GM12873 (cell line): ENCODE results near the gene CDH15.

Source experiments
- TF ChIP-seq, protein P1 (sequence below): IDR thresholded peaks from 2 replicates; pipeline ENCODE4 v1.5.1; 2012; ENCODE audit warnings: low read depth, mild to moderate bottlenecking, moderate library complexity, low read length, control low read depth; ENCODE audit not compliant: insufficient read depth; ENCODE audit errors: missing control alignments

Gene CDH15

DNA sequence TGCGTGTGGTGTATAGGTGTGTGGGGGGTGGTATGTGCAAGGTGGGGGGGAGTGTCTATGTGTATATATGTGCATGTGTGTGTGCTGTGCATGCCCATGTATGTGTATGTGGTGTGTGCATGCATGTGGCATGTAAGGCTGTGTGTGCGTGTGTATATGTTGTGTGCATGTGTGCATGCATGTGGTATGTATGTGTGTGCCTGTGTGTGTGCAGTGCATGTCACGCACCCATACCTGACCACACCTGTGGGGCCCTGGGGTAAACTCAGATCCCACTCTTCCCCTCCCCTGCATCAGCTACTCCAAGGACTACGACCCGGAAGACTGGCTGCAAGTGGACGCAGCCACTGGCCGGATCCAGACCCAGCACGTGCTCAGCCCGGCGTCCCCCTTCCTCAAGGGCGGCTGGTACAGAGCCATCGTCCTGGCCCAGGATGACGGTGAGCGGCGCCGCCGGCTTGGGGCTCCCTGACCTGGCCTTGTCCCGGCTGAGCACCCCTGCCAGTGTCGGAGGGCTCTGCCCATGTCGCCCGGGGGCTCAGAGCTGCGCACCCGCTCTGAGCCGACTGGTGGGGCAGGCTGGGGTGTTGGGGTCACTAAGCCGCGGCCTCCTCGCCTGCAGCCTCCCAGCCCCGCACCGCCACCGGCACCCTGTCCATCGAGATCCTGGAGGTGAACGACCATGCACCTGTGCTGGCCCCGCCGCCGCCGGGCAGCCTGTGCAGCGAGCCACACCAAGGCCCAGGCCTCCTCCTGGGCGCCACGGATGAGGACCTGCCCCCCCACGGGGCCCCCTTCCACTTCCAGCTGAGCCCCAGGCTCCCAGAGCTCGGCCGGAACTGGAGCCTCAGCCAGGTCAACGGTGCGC is 19.7 kb downstream of the CDH15 start:
- TF ChIP-seq, protein P1, sequence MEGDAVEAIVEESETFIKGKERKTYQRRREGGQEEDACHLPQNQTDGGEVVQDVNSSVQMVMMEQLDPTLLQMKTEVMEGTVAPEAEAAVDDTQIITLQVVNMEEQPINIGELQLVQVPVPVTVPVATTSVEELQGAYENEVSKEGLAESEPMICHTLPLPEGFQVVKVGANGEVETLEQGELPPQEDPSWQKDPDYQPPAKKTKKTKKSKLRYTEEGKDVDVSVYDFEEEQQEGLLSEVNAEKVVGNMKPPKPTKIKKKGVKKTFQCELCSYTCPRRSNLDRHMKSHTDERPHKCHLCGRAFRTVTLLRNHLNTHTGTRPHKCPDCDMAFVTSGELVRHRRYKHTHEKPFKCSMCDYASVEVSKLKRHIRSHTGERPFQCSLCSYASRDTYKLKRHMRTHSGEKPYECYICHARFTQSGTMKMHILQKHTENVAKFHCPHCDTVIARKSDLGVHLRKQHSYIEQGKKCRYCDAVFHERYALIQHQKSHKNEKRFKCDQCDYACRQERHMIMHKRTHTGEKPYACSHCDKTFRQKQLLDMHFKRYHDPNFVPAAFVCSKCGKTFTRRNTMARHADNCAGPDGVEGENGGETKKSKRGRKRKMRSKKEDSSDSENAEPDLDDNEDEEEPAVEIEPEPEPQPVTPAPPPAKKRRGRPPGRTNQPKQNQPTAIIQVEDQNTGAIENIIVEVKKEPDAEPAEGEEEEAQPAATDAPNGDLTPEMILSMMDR: no peak

DNA sequence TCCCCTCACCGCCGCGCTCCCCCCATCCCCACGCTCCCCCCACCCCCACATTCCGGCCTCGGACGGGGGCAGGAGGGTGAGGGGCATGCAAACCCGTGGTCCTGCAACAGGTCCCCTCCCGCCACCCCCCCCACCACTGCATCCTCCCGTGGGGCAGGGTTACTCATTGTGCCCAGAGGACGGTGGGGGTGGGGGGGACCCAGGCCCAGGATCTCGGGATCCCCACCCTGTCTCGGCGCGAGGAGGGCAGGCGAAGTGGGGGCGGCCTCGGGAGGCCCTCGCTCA is 20.3 kb downstream of the CDH15 start:
- TF ChIP-seq, protein P1: no peak

DNA sequence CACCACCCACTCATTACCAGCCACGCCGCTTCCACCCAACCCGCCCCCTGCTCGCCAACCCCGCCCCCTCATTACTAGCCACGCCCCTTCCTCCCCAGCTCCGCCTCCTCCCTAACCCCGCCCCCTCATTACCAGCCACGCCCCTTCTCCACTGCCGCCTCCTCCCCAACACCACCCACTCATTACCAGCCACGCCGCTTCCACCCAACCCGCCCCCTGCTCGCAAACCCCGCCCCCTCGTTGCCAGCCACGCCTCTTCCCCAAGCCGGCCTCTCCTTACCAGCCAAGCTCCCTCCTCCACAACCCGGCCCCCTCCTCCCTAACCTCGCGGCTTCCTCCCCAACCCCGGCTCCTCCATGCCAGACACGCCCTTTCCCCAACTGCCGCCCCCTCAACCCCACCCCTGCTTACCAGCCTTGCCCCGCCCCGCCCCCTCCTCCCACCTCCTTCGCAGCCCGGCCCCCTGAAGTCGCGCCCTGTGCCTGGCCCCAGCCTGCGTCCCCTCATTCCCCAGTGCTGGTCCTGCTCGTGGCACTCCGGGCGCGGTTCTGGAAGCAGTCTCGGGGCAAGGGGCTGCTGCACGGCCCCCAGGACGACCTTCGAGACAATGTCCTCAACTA is 21.5 kb downstream of the CDH15 start:
- TF ChIP-seq, protein P1: no peak

DNA sequence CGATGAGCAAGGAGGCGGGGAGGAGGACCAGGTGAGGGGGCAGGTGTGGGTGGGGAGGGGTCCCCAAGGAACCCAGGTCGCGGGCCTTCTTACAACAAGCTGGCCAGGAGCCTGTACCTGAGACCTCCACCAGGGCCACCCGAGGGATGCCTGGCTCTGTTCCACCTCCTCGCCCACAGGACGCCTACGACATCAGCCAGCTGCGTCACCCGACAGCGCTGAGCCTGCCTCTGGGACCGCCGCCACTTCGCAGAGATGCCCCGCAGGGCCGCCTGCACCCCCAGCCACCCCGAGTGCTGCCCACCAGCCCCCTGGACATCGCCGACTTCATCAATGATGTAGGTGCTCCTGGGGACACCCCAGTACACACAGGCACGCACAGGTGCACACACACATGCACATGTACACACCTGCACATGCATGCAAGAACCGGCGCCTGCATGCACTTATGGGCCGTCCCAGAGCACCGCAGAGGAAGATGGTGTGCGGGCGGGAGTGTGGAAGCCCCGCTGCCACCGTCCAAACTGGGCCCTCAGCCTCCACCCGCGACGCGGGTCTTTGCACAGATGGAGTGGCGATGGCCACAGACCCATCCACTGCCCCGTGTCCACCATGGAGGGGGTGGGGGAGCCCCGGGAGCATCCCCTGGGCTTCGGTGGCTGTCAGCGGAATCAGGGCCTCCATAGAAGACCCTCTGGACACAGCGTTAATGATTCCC is 22.2 kb downstream of the CDH15 start:
- TF ChIP-seq, protein P1: no peak

DNA sequence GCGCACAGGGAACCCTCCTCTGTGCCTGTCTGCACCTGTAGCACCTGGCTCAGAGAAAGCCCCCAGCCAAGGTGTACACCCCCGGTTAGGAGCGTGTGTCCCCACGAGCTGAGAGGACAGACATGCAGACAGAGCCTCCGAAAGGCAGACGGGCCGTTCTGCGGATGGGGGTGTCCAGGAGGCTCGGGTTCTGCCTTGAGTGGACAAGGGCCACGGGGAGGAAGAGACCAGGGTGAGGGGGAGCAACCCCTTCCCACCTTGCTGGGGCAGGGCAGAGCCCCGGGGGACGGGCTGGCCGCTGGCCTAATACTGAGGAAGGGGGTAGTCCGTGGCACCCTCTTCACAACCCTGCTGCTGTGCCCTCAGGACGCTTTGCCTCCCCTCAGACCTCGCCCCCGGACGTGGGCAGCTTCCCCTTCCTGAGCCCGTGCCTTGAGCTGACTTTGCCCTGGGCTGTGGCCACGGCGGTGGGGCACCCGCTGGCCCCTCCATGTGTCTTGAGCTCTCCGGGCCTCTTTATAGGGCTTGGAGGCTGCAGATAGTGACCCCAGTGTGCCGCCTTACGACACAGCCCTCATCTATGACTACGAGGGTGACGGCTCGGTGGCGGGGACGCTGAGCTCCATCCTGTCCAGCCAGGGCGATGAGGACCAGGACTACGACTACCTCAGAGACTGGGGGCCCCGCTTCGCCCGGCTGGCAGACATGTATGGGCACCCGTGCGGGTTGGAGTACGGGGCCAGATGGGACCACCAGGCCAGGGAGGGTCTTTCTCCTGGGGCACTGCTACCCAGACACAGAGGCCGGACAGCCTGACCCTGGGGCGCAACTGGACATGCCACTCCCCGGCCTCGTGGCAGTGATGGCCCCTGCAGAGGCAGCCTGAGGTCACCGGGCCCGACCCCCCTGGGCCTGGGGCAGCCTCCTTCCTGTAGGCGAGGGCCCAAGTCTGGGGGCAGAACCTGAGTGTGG is 23.1 kb downstream of the CDH15 start:
- TF ChIP-seq, protein P1: no peak

DNA sequence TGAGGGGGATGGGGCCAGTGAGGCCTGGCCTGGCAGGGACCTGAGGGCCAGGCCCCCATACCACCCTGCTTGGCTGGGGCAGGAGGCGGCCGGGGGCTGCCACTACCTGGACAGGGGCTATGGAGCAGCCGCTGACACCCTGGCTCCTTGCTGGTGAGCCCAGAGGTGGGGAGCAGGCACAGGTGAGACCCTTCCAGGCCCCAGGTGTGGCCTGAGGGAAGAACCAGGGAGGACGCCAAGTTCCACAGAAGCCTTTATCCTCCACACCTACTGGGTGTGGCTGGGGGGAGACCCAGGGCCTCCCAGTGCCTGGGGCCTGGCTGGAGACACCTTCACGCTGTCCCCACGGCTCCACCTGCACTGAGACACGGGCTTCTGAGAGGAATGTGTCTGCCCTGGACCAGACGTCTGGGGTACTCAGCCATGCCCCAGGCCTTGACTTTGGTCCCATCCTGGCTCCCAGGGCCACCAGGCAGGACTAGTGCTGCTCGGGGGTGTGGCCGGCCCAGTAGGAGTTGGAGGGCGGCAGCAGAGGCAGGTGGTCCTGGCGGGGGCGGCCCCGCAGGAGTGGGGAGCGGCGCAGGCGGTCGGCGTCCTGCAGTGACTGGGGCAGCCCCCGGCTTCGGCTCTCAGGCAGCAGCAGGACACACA is 24.1 kb downstream of the CDH15 start:
- TF ChIP-seq, protein P1: no peak
